ENCODE measurements around the gene AGTRAP.
A peak's percentile ranks its signal among the peaks of the same experiment; 100 is the strongest.

The AGTRAP gene

GRCh38 chr1:11697893-11698210, 38.1 kb upstream of the AGTRAP start:
- Histone ChIP-seq H3K4me3 (ENCODE audit: low read depth, low read length) (no peak overlapping the region), H2AFZ (ENCODE audit: low read length, unreplicated experiment) (no peak overlapping the region), H3K27ac (ENCODE audit: low read depth, low read length) (no peak overlapping the region), H3K79me2 (ENCODE audit: control insufficient read depth, insufficient read depth, low read length, unreplicated experiment) (no peaks in the 10 kb centered on the region), H3K36me3 (ENCODE audit: insufficient read depth, low read length) (no peaks in the 10 kb centered on the region), H3K4me1 (ENCODE audit: control insufficient read depth, insufficient read depth, low read length, unreplicated experiment) (peaks cover 16% of the 10 kb centered on the region), H3K27me3 (ENCODE audit: insufficient read depth, low read length) (peaks cover 30% of the 10 kb centered on the region)

- no peak overlapping the region for H3K27ac ChIP-seq (ENCODE audit: low read depth, low read length)
- no peak overlapping the region for H2AFZ ChIP-seq (ENCODE audit: low read length, unreplicated experiment)
- H3K79me2 ChIP-seq (ENCODE audit: control insufficient read depth, insufficient read depth, low read length, unreplicated experiment) = no peaks in the 10 kb centered on the region
- peak overlapping the region; percentile 39 for H3K4me3 ChIP-seq (ENCODE audit: low read depth, low read length)
- H3K36me3 ChIP-seq (ENCODE audit: insufficient read depth, low read length) = no peaks in the 10 kb centered on the region
- H3K4me1 ChIP-seq (ENCODE audit: control insufficient read depth, insufficient read depth, low read length, unreplicated experiment) = peaks cover 6% of the 10 kb centered on the region
- peaks cover 53% of the 10 kb centered on the region for H3K27me3 ChIP-seq (ENCODE audit: insufficient read depth, low read length)
Observed at GRCh38 chr1:11700601-11701467, 35.1 kb upstream of the AGTRAP start.

GRCh38 chr1:11701551-11701961, 34.4 kb upstream of the AGTRAP start:
- Histone ChIP-seq H3K27me3 (ENCODE audit: insufficient read depth, low read length) (peaks cover 58% of the 10 kb centered on the region), H3K4me1 (ENCODE audit: control insufficient read depth, insufficient read depth, low read length, unreplicated experiment) (peaks cover 6% of the 10 kb centered on the region)

GRCh38 chr1:11701981-11702803, 33.7 kb upstream of the AGTRAP start:
- H2AFZ ChIP-seq (ENCODE audit: low read length, unreplicated experiment) = no peak overlapping the region
- no peaks in the 10 kb centered on the region for H3K79me2 ChIP-seq (ENCODE audit: control insufficient read depth, insufficient read depth, low read length, unreplicated experiment)
- peaks cover 6% of the 10 kb centered on the region for H3K4me1 ChIP-seq (ENCODE audit: control insufficient read depth, insufficient read depth, low read length, unreplicated experiment)
- H3K4me3 ChIP-seq (ENCODE audit: low read depth, low read length) = no peak overlapping the region
- H3K27ac ChIP-seq (ENCODE audit: low read depth, low read length) = no peak overlapping the region
- peaks cover 58% of the 10 kb centered on the region for H3K27me3 ChIP-seq (ENCODE audit: insufficient read depth, low read length)
- no peaks in the 10 kb centered on the region for H3K36me3 ChIP-seq (ENCODE audit: insufficient read depth, low read length)

More at GRCh38 chr1:11701551-11701961, 34.4 kb upstream of the AGTRAP start:
- H3K79me2 ChIP-seq (ENCODE audit: control insufficient read depth, insufficient read depth, low read length, unreplicated experiment) = no peaks in the 10 kb centered on the region
- no peak overlapping the region for H3K27ac ChIP-seq (ENCODE audit: low read depth, low read length)
- peak overlapping the region; percentile 39 for H3K4me3 ChIP-seq (ENCODE audit: low read depth, low read length)
- no peaks in the 10 kb centered on the region for H3K36me3 ChIP-seq (ENCODE audit: insufficient read depth, low read length)
- H2AFZ ChIP-seq (ENCODE audit: low read length, unreplicated experiment) = no peak overlapping the region

GRCh38 chr1:11703357-11704193, 32.4 kb upstream of the AGTRAP start:
- peaks cover 57% of the 10 kb centered on the region for H3K27me3 ChIP-seq (ENCODE audit: insufficient read depth, low read length)
- no peak overlapping the region for H3K27ac ChIP-seq (ENCODE audit: low read depth, low read length)
- H2AFZ ChIP-seq (ENCODE audit: low read length, unreplicated experiment) = no peak overlapping the region

GRCh38 chr1:11704194-11704529, 31.8 kb upstream of the AGTRAP start:
- Histone ChIP-seq H3K79me2 (ENCODE audit: control insufficient read depth, insufficient read depth, low read length, unreplicated experiment) (no peaks in the 10 kb centered on the region), H3K4me3 (ENCODE audit: low read depth, low read length) (no peak overlapping the region), H3K27ac (ENCODE audit: low read depth, low read length) (no peak overlapping the region), H3K27me3 (ENCODE audit: insufficient read depth, low read length) (peaks cover 55% of the 10 kb centered on the region), H2AFZ (ENCODE audit: low read length, unreplicated experiment) (no peak overlapping the region), H3K36me3 (ENCODE audit: insufficient read depth, low read length) (no peaks in the 10 kb centered on the region), H3K4me1 (ENCODE audit: control insufficient read depth, insufficient read depth, low read length, unreplicated experiment) (peaks cover 6% of the 10 kb centered on the region)

More at GRCh38 chr1:11703357-11704193, 32.4 kb upstream of the AGTRAP start:
- Histone ChIP-seq H3K4me3 (ENCODE audit: low read depth, low read length) (no peak overlapping the region), H3K79me2 (ENCODE audit: control insufficient read depth, insufficient read depth, low read length, unreplicated experiment) (no peaks in the 10 kb centered on the region), H3K36me3 (ENCODE audit: insufficient read depth, low read length) (no peaks in the 10 kb centered on the region), H3K4me1 (ENCODE audit: control insufficient read depth, insufficient read depth, low read length, unreplicated experiment) (peaks cover 6% of the 10 kb centered on the region)

- Histone ChIP-seq H3K4me1 (ENCODE audit: control insufficient read depth, insufficient read depth, low read length, unreplicated experiment) (peaks cover 6% of the 10 kb centered on the region), H2AFZ (ENCODE audit: low read length, unreplicated experiment) (no peak overlapping the region), H3K79me2 (ENCODE audit: control insufficient read depth, insufficient read depth, low read length, unreplicated experiment) (no peaks in the 10 kb centered on the region), H3K4me3 (ENCODE audit: low read depth, low read length) (no peak overlapping the region), H3K27ac (ENCODE audit: low read depth, low read length) (no peak overlapping the region), H3K36me3 (ENCODE audit: insufficient read depth, low read length) (no peaks in the 10 kb centered on the region), H3K27me3 (ENCODE audit: insufficient read depth, low read length) (peaks cover 55% of the 10 kb centered on the region)
Observed at GRCh38 chr1:11704691-11705475, 31.1 kb upstream of the AGTRAP start.

GRCh38 chr1:11705596-11705995, 30.3 kb upstream of the AGTRAP start:
- H3K36me3 ChIP-seq (ENCODE audit: insufficient read depth, low read length) = no peaks in the 10 kb centered on the region
- peaks cover 54% of the 10 kb centered on the region for H3K27me3 ChIP-seq (ENCODE audit: insufficient read depth, low read length)
- no peaks in the 10 kb centered on the region for H3K79me2 ChIP-seq (ENCODE audit: control insufficient read depth, insufficient read depth, low read length, unreplicated experiment)
- H3K4me1 ChIP-seq (ENCODE audit: control insufficient read depth, insufficient read depth, low read length, unreplicated experiment) = peaks cover 5% of the 10 kb centered on the region
- H3K27ac ChIP-seq (ENCODE audit: low read depth, low read length) = no peak overlapping the region
- no peak overlapping the region for H3K4me3 ChIP-seq (ENCODE audit: low read depth, low read length)
- no peak overlapping the region for H2AFZ ChIP-seq (ENCODE audit: low read length, unreplicated experiment)

- Histone ChIP-seq H3K4me3 (ENCODE audit: low read depth, low read length) (no peak overlapping the region), H3K27me3 (ENCODE audit: insufficient read depth, low read length) (peaks cover 47% of the 10 kb centered on the region), H3K27ac (ENCODE audit: low read depth, low read length) (no peak overlapping the region), H2AFZ (ENCODE audit: low read length, unreplicated experiment) (no peak overlapping the region), H3K36me3 (ENCODE audit: insufficient read depth, low read length) (no peaks in the 10 kb centered on the region), H3K79me2 (ENCODE audit: control insufficient read depth, insufficient read depth, low read length, unreplicated experiment) (no peaks in the 10 kb centered on the region), H3K4me1 (ENCODE audit: control insufficient read depth, insufficient read depth, low read length, unreplicated experiment) (no peaks in the 10 kb centered on the region)
Observed at GRCh38 chr1:11706292-11706691, 29.6 kb upstream of the AGTRAP start.

Measured in ACC112 (cell line).